Measurements from ENCODE around the gene CUL5.
"Not testable (repeated sequence)": the region's sequence is repeated elsewhere in the genome, so short reads cannot be mapped to it uniquely, and the experiment has no call there.

The CUL5 gene

GRCh38 chr11:108018708-108019107 lies 10.0 kb downstream of the CUL5 start:
- DNase-seq (ENCODE audit: low read depth, low spot score), result no peak
- no peak overlapping the region for H3K4me3 ChIP-seq (ENCODE audit: low read length)

- no peak for DNase-seq (ENCODE audit: low read depth, low spot score)
- H3K4me3 ChIP-seq (ENCODE audit: low read length), result no peak overlapping the region
These were observed 11.3 kb downstream of the CUL5 start for GRCh38 chr11:108019870-108020540.

GRCh38 chr11:108025387-108026080 lies 16.8 kb downstream of the CUL5 start:
- DNase-seq (ENCODE audit: low read depth, low spot score), result no peak

GRCh38 chr11:108027057-108027456 lies 18.4 kb downstream of the CUL5 start:
- DNase-seq (ENCODE audit: low read depth, low spot score), result no peak
- H3K4me3 ChIP-seq (ENCODE audit: low read length), result no peak overlapping the region

More at GRCh38 chr11:108025387-108026080, 16.8 kb downstream of the CUL5 start:
- no peak overlapping the region for H3K4me3 ChIP-seq (ENCODE audit: low read length)

GRCh38 chr11:108028822-108029441 lies 20.2 kb downstream of the CUL5 start:
- not testable (repeated sequence) for H3K4me3 ChIP-seq (ENCODE audit: low read length); DNase-seq (ENCODE audit: low read depth, low spot score)

- not testable (repeated sequence) for H3K4me3 ChIP-seq (ENCODE audit: low read length); DNase-seq (ENCODE audit: low read depth, low spot score)
These were observed 22.9 kb downstream of the CUL5 start for GRCh38 chr11:108031604-108032003.

GRCh38 chr11:108032800-108033199 lies 24.1 kb downstream of the CUL5 start:
- no peak for DNase-seq (ENCODE audit: low read depth, low spot score)
- no peak overlapping the region for H3K4me3 ChIP-seq (ENCODE audit: low read length)

GRCh38 chr11:108034034-108034433 lies 25.3 kb downstream of the CUL5 start:
- H3K4me3 ChIP-seq (ENCODE audit: low read length), result no peak overlapping the region

GRCh38 chr11:108034952-108035351 lies 26.3 kb downstream of the CUL5 start:
- no peak overlapping the region for H3K4me3 ChIP-seq (ENCODE audit: low read length)
- no peak for DNase-seq (ENCODE audit: low read depth, low spot score)

More at GRCh38 chr11:108034034-108034433, 25.3 kb downstream of the CUL5 start:
- DNase-seq (ENCODE audit: low read depth, low spot score), result no peak

GRCh38 chr11:108035690-108036089 lies 27.0 kb downstream of the CUL5 start:
- H3K4me3 ChIP-seq (ENCODE audit: low read length), result no peak overlapping the region
- DNase-seq (ENCODE audit: low read depth, low spot score), result no peak

GRCh38 chr11:108037211-108037610 lies 28.5 kb downstream of the CUL5 start:
- no peak overlapping the region for H3K4me3 ChIP-seq (ENCODE audit: low read length)
- no peak for DNase-seq (ENCODE audit: low read depth, low spot score)

- H3K4me3 ChIP-seq (ENCODE audit: low read length), result no peak overlapping the region
- no peak for DNase-seq (ENCODE audit: low read depth, low spot score)
These were observed 28.9 kb downstream of the CUL5 start for GRCh38 chr11:108037636-108038035.

- no peak overlapping the region for H3K4me3 ChIP-seq (ENCODE audit: low read length)
- DNase-seq (ENCODE audit: low read depth, low spot score), result peak; percentile 5
These were observed 39.6 kb downstream of the CUL5 start for GRCh38 chr11:108048269-108048668.

GRCh38 chr11:108062336-108062735 lies 53.6 kb downstream of the CUL5 start:
- DNase-seq (ENCODE audit: low read depth, low spot score), result no peak
- no peak overlapping the region for H3K4me3 ChIP-seq (ENCODE audit: low read length)

- no peak overlapping the region for H3K4me3 ChIP-seq (ENCODE audit: low read length)
- no peak for DNase-seq (ENCODE audit: low read depth, low spot score)
These were observed 54.7 kb downstream of the CUL5 start for GRCh38 chr11:108063410-108063809.

GRCh38 chr11:108069947-108070346 lies 61.2 kb downstream of the CUL5 start:
- peak; percentile 26 for DNase-seq (ENCODE audit: low read depth, low spot score)
- H3K4me3 ChIP-seq (ENCODE audit: low read length), result no peak overlapping the region

- DNase-seq (ENCODE audit: low read depth, low spot score), result no peak
- no peak overlapping the region for H3K4me3 ChIP-seq (ENCODE audit: low read length)
These were observed 76.1 kb downstream of the CUL5 start for GRCh38 chr11:108084811-108085210.

- no peak overlapping the region for H3K4me3 ChIP-seq (ENCODE audit: low read length)
- DNase-seq (ENCODE audit: low read depth, low spot score), result no peak
These were observed 77.0 kb downstream of the CUL5 start for GRCh38 chr11:108085672-108086071.

- DNase-seq (ENCODE audit: low read depth, low spot score), result no peak
- H3K4me3 ChIP-seq (ENCODE audit: low read length), result no peak overlapping the region
These were observed 83.4 kb downstream of the CUL5 start for GRCh38 chr11:108092134-108092533.

GRCh38 chr11:108093128-108093904 lies 84.6 kb downstream of the CUL5 start:
- no peak overlapping the region for H3K4me3 ChIP-seq (ENCODE audit: low read length)
- no peak for DNase-seq (ENCODE audit: low read depth, low spot score)

Data from Jurkat, Clone E6-1 (cell line).